Colonic mucosa (tissue), 4 donors: ENCODE data around the gene DLAT. TPM values are rescaled to one million over a fixed set of nuclear protein-coding genes. Genes with fewer than 3 reads are reported as not detected.

Experiments used
- DNase-seq: peaks from one replicate; pipeline ENCODE4 v3.0.0-alpha.2; 2020
- H3K27ac ChIP-seq: fragments of 200-600 bp; one replicate; pipeline ENCODE4 v1.8.0; 2021
- H3K27me3 ChIP-seq: fragments of 200-600 bp; one replicate; pipeline ENCODE4 v1.8.0; 2021
- H3K36me3 ChIP-seq: fragments of 200-600 bp; one replicate; pipeline ENCODE4 v1.8.0; 2021
- H3K4me1 ChIP-seq: fragments of 200-600 bp; one replicate; pipeline ENCODE4 v1.8.0; 2021; ENCODE audit warnings: mild to moderate bottlenecking
- H3K4me3 ChIP-seq: fragments of 200-600 bp; one replicate; pipeline ENCODE4 v1.8.0; 2021
- H3K9ac ChIP-seq, 2 donors: one replicate each; pipeline ENCODE4 v1.7.0; 2013; ENCODE audit warnings: control low read depth in 2 of 2, low read depth in 2 of 2, low read length in 2 of 2
- H3K9me3 ChIP-seq: fragments of 200-600 bp; one replicate; pipeline ENCODE4 v1.8.0; 2021
- CTCF ChIP-seq: fragments of 200-600 bp; IDR thresholded peaks from one replicate; pipeline ENCODE4 v1.8.0; 2022; ENCODE audit warnings: antibody characterized with exemption, mild to moderate bottlenecking
- intact Hi-C: fragments of 100-400 bp; cut with DNase I; formaldehyde crosslinking; loops from one replicate; pipeline ENCODE4 v1.14.1; 2022
- total RNA-seq, 2 donors: library from RNA; stranded (reverse); fragmentation: NEBNext Ultra II Directional in 1 of 2; extraction: Animal tissue kit (Norgen Biotek cat#: 25700) in 1 of 2; gene quantifications; one replicate each; pipeline ENCODE4 v1.2.1, GENCODE V29; 2021
- donor health status: healthy.
- donor health status: DM: no; HTN: no; CAD: no.
- donor health status: DM: no; HTN: no; CAD: no.

Gene DLAT
- total RNA-seq, 2 donors from 2014 or later: 67.3 to 73.4 TPM

GRCh38 chr11:111983187-111983986 lies 41.8 kb upstream of the DLAT start:
- no peaks in the 10 kb centered on the region for H3K4me1 ChIP-seq
- H3K9ac ChIP-seq: peak overlapping the region; percentile 46 to 87
- peak overlapping the region; percentile 70 for H3K27ac ChIP-seq
- peak; percentile 80 for DNase-seq
- no peaks in the 10 kb centered on the region for H3K27me3 ChIP-seq
- TF ChIP-seq CTCF: no peak
- intact Hi-C loops: no loop called here
- no peaks in the 10 kb centered on the region for H3K36me3 ChIP-seq
- H3K9me3 ChIP-seq: no peaks in the 10 kb centered on the region
- peak overlapping the region; percentile 30 for H3K4me3 ChIP-seq

GRCh38 chr11:111986589-111986988 lies 38.6 kb upstream of the DLAT start:
- DNase-seq: no peak
- TF ChIP-seq CTCF: no peak
- Histone ChIP-seq H3K36me3 (no peaks in the 10 kb centered on the region), H3K4me3 (no peak overlapping the region), H3K9ac (no peak overlapping the region), H3K27me3 (no peaks in the 10 kb centered on the region), H3K4me1 (no peaks in the 10 kb centered on the region), H3K27ac (no peak overlapping the region), H3K9me3 (no peaks in the 10 kb centered on the region)
- intact Hi-C loops: no loop called here

- no peaks in the 10 kb centered on the region for H3K9me3 ChIP-seq
- intact Hi-C loops: no loop called here
- no peaks in the 10 kb centered on the region for H3K36me3 ChIP-seq
- no peak overlapping the region for H3K9ac ChIP-seq
- no peaks in the 10 kb centered on the region for H3K4me1 ChIP-seq
- no peak for TF ChIP-seq CTCF
- H3K27ac ChIP-seq: no peak overlapping the region
- no peak overlapping the region for H3K4me3 ChIP-seq
- DNase-seq: no peak
- H3K27me3 ChIP-seq: no peaks in the 10 kb centered on the region
Observed at GRCh38 chr11:111990381-111990780, 34.8 kb upstream of the DLAT start.

GRCh38 chr11:111992206-111992855 lies 32.9 kb upstream of the DLAT start:
- no peaks in the 10 kb centered on the region for H3K36me3 ChIP-seq

GRCh38 chr11:111996129-111996528 lies 29.1 kb upstream of the DLAT start:
- no peak overlapping the region for H3K4me3 ChIP-seq
- no peak overlapping the region for H3K27ac ChIP-seq
- DNase-seq: no peak
- H3K9me3 ChIP-seq: no peaks in the 10 kb centered on the region
- no peak overlapping the region for H3K9ac ChIP-seq
- no peaks in the 10 kb centered on the region for H3K27me3 ChIP-seq
- intact Hi-C loops: no loop called here
- H3K36me3 ChIP-seq: no peaks in the 10 kb centered on the region
- H3K4me1 ChIP-seq: no peaks in the 10 kb centered on the region
- no peak for TF ChIP-seq CTCF

More at GRCh38 chr11:111992206-111992855, 32.9 kb upstream of the DLAT start:
- H3K4me1 ChIP-seq: no peaks in the 10 kb centered on the region
- TF ChIP-seq CTCF: no peak
- H3K27me3 ChIP-seq: no peaks in the 10 kb centered on the region
- intact Hi-C loops: no loop called here
- H3K9ac ChIP-seq: no peak overlapping the region
- no peaks in the 10 kb centered on the region for H3K9me3 ChIP-seq
- H3K4me3 ChIP-seq: no peak overlapping the region
- DNase-seq: no peak
- no peak overlapping the region for H3K27ac ChIP-seq
